A673 (cell line): ENCODE results near the gene FAM98B. TPM values are rescaled to one million over a fixed set of nuclear protein-coding genes. Genes with fewer than 3 reads are reported as not detected.

Source experiments
- BruUV-seq: library from RNA; stranded (reverse); fragments of 400-500 nt; replicated peaks from 2 replicates; lab custom pipeline; 2021; lab: Mats Ljungman, UMichigan
- CTCF ChIA-PET: fragments of 300-600 bp; sonication (Branson Sonifier 250); formaldehyde crosslinking; loops from one replicate; lab custom pipeline; 2022; ENCODE audit warnings: antibody characterized with exemption; lab: Charles Lee
- POLR2A ChIA-PET: fragments of 300-600 bp; sonication (Branson Sonifier 250); formaldehyde crosslinking; loops from one replicate; lab custom pipeline; 2022; ENCODE audit warnings: antibody characterized with exemption; ENCODE audit not compliant: low non-redundant PET; lab: Charles Lee
- DNase-seq: peaks from one replicate; pipeline ENCODE4 v3.0.0-alpha.2; 2015; ENCODE audit warnings: low spot score
- H3K27ac ChIP-seq: fragments of 200-600 bp; sonication (generic); 2 replicates; pipeline ENCODE4 v1.5.1; 2016; ENCODE audit warnings: mixed run types, low read depth, mild to moderate bottlenecking, mixed read lengths, antibody characterized with exemption, low read length; ENCODE audit not compliant: poor library complexity, severe bottlenecking
- H3K27me3 ChIP-seq: fragments of 200-600 bp; sonication (generic); replicated peaks from 2 replicates; pipeline ENCODE4 v1.6.1; 2017; ENCODE audit warnings: mixed run types, low read depth, mild to moderate bottlenecking, mixed read lengths, antibody characterized with exemption, low read length; ENCODE audit not compliant: insufficient read depth, poor library complexity
- H3K36me3 ChIP-seq: fragments of 200-600 bp; sonication (generic); 2 replicates; pipeline ENCODE4 v1.6.1; 2016; ENCODE audit warnings: mixed run types, mild to moderate bottlenecking, mixed read lengths, antibody characterized with exemption, low read length; ENCODE audit not compliant: insufficient read depth, poor library complexity, severe bottlenecking
- H3K4me1 ChIP-seq: fragments of 200-600 bp; sonication (generic); 2 replicates; pipeline ENCODE4 v1.6.1; 2017; ENCODE audit warnings: mixed run types, mild to moderate bottlenecking, mixed read lengths, antibody characterized with exemption, low read length; ENCODE audit not compliant: insufficient read depth, poor library complexity, severe bottlenecking
- H3K4me3 ChIP-seq: fragments of 200-600 bp; sonication (generic); 2 replicates; pipeline ENCODE4 v1.5.1; 2016; ENCODE audit warnings: low read depth, mixed run types, mild to moderate bottlenecking, mixed read lengths, low read length; ENCODE audit not compliant: poor library complexity, severe bottlenecking
- H3K9me3 ChIP-seq: fragments of 200-600 bp; sonication (generic); 2 replicates; pipeline ENCODE4 v1.6.1; 2016; ENCODE audit warnings: mixed run types, low read depth, mild to moderate bottlenecking, mixed read lengths, antibody characterized with exemption, low read length; ENCODE audit not compliant: poor library complexity, severe bottlenecking
- EZH2 ChIP-seq: fragments of 200-600 bp; sonication (generic); IDR thresholded peaks from 2 replicates; pipeline ENCODE4 v1.6.1; 2017; ENCODE audit warnings: borderline replicate concordance, low read depth, mild to moderate bottlenecking, mixed read lengths, antibody characterized with exemption, low read length; ENCODE audit not compliant: poor library complexity, severe bottlenecking
- intact Hi-C: fragments of 100-400 bp; cut with micrococcal nuclease; formaldehyde crosslinking; loops from one replicate; pipeline ENCODE4 v1.10.0; 2022; ENCODE audit not compliant: unreplicated experiment
- total RNA-seq: library from RNA; stranded (reverse); gene quantifications from 2 replicates; pipeline ENCODE4 v1.2.3, GENCODE V29; 2021
- TF ChIP-seq, protein P1 (sequence below): fragments of 300-800, 200-600 bp; sonication (generic); conservative IDR thresholded peaks from 2 replicates; pipeline ENCODE4 v1.5.1; 2017; ENCODE audit warnings: low read depth, mild to moderate bottlenecking, antibody characterized with exemption, low read length, moderate library complexity, mixed read lengths

FAM98B gene
- total RNA-seq, 1 experiment from 2014 or later: 45.0 TPM

DNA sequence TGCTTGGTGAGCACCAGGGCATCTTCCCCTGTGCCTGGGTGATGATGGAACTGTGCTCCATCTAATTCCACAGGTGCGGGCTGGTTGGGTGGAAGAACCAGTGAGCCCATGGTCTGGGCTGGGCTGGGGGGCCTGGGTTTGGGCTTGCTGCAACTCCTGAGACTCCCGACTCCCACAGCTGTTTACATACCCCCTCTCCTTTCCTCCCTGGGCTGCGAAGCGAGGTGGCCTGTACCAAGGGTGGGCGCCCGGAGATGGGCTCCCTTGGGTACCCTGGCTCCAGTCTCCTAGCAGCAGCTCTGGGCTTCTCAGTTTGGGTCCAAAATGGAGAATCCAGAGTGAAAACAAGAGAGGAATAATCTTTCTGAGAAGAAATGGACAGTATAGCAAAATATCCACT is 5.6 kb downstream of the FAM98B start:
- ChIA-PET CTCF (no interaction called here), POLR2A (interaction anchor here (0.6 kb wide), 1 partner anchor 232 kb away, joined by 4 read pairs; no protein-coding TSS in a partner anchor)
- no TSS peak for BruUV-seq
- intact Hi-C loops: no loop called here
- Histone ChIP-seq H3K36me3 (no peaks in the 10 kb centered on the region), H3K4me1 (peaks cover 9% of the 10 kb centered on the region), H3K27ac (no peak overlapping the region), H3K9me3 (no peaks in the 10 kb centered on the region), H3K4me3 (no peak overlapping the region), H3K27me3 (no peaks in the 10 kb centered on the region)
- no peak for DNase-seq
- no peak for TF ChIP-seq EZH2
- TF ChIP-seq, protein P1, sequence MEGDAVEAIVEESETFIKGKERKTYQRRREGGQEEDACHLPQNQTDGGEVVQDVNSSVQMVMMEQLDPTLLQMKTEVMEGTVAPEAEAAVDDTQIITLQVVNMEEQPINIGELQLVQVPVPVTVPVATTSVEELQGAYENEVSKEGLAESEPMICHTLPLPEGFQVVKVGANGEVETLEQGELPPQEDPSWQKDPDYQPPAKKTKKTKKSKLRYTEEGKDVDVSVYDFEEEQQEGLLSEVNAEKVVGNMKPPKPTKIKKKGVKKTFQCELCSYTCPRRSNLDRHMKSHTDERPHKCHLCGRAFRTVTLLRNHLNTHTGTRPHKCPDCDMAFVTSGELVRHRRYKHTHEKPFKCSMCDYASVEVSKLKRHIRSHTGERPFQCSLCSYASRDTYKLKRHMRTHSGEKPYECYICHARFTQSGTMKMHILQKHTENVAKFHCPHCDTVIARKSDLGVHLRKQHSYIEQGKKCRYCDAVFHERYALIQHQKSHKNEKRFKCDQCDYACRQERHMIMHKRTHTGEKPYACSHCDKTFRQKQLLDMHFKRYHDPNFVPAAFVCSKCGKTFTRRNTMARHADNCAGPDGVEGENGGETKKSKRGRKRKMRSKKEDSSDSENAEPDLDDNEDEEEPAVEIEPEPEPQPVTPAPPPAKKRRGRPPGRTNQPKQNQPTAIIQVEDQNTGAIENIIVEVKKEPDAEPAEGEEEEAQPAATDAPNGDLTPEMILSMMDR: no peak

DNA sequence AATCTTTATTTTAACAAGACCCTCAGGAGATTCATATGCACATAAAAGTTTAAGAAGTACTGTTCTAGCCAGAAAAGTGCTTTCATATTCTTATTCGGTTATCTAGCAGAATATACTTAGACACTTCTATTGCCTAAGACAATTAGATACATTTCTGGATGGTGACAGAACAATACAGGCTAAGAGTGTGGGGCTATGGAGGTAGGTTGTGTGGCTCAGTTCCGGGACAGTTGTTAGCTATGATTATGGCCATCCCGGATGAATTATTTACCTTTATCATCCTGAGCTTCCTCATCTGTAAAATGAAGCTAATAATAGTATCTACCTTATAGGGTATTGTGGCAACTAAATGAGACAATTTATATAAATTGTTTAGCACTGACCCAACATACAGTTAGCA is 6.6 kb downstream of the FAM98B start:
- H3K27me3 ChIP-seq: no peaks in the 10 kb centered on the region
- H3K27ac ChIP-seq: no peak overlapping the region
- intact Hi-C loops: no loop called here
- DNase-seq: no peak
- no TSS peak for BruUV-seq
- TF ChIP-seq, protein P1: no peak
- TF ChIP-seq EZH2: no peak
- H3K4me3 ChIP-seq: no peak overlapping the region
- no peaks in the 10 kb centered on the region for H3K36me3 ChIP-seq
- peaks cover 4% of the 10 kb centered on the region for H3K4me1 ChIP-seq
- no peaks in the 10 kb centered on the region for H3K9me3 ChIP-seq
- CTCF ChIA-PET: no interaction called here
- POLR2A ChIA-PET: no interaction called here

DNA sequence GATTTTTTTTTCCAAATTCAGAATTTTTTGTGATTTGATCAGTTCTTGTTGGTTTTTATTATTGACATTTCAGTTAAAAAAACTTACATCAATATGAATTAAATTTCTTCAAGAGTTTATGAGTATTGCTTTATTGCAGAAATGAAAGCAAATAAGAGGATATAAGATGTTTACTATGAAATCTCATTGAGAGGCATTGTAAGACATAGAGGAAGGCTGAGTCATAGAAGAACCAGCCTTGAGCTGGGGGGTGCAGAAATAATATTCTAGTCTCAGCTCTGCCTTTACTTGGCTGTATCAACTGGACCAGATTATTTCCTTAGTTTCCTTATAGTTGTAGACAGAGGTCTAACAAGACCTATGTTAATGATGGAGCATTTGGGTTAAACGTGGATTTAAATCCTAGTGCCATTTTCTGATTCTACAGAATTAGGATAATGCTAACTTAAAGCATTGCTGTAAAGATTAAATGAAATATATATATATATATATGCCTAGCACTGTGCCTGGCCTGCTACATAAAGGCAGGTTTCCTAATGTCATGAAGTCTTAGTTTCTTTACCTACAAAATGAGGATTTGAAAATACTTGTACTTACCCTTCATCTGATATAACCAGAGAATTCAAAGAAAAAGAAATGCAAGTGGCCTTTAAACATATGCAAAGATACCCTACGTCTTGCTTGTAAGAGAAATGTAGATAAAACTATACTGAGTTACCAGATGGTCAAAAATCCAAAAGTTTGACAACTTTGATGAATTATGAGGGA is 7.3 kb downstream of the FAM98B start:
- H3K36me3 ChIP-seq: no peaks in the 10 kb centered on the region
- H3K4me1 ChIP-seq: no peaks in the 10 kb centered on the region
- BruUV-seq: no TSS peak
- TF ChIP-seq, protein P1: no peak
- TF ChIP-seq EZH2: no peak
- DNase-seq: no peak
- H3K9me3 ChIP-seq: no peaks in the 10 kb centered on the region
- CTCF ChIA-PET: no interaction called here
- intact Hi-C loops: no loop called here
- H3K4me3 ChIP-seq: no peak overlapping the region
- POLR2A ChIA-PET: no interaction called here
- no peak overlapping the region for H3K27ac ChIP-seq
- H3K27me3 ChIP-seq: no peaks in the 10 kb centered on the region
